RKO (cell line): ENCODE measurements around the gene SERPINI2.
A peak's percentile ranks its signal among the peaks of the same experiment; 100 is the strongest.
"Not testable (repeated sequence)": the region's sequence is repeated elsewhere in the genome, so short reads cannot be mapped to it uniquely, and the experiment has no call there.

Experiments
- DNase-seq: peaks from one replicate; pipeline ENCODE4 v3.0.0-alpha.2; 2016; ENCODE audit warnings: low spot score

Gene SERPINI2

DNA sequence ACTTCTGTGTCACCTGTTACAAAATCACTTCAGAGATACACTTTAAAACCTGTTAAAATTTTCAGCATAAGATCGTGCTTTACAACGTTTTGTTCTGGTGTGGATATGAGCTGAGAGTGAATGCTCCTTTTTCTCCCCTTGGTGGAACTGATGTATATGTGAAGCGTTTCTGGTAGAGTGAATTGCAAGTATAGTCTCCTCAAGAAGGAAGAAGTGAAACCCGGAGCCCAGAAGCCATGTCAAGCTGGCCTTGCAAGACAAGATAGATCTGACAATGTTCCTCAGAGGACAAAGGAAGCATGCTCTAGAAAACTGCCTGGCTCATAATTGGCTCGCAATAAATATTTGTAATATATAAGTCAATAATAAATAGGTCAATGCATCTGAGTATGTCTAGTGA lies 23.6 kb downstream of the SERPINI2 start:
- no peak for DNase-seq

DNA sequence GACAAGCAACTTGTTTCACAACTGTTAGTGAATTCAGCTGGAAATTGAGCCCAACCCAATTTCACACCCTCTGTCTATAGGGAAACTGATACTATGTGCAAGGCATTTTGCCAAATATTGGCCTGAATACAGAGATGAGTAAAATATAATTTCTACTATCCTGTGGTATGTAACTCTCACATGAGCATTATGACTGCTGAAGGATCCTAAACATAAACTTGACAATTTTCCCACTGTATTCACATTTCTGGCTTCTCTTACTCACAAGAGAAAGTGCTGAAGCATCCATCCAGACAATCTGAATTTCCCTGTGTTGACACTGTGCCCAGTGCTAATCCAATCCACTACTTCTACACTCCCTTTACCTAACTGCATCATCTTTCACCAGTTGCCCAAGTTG lies 28.4 kb downstream of the SERPINI2 start:
- DNase-seq: no peak

DNA sequence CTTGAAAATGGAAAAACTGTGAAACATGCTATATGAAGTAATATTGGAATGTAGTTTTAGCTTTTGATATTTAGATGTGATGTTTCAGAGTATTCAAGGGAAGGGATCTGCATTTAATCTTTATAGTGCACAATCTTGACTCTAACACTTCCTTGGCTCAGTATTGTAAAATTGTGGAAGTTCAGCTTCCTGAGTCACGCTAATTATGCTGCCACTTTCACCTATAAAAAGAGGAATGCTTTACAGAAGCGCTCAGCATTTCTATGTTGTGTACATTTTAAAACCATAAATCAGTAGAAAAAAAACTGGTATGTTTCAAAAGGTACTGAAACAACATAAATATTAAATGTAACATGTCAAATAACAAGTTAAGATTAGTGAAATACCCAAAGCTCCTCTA lies 32.6 kb downstream of the SERPINI2 start:
- DNase-seq: no peak

DNA sequence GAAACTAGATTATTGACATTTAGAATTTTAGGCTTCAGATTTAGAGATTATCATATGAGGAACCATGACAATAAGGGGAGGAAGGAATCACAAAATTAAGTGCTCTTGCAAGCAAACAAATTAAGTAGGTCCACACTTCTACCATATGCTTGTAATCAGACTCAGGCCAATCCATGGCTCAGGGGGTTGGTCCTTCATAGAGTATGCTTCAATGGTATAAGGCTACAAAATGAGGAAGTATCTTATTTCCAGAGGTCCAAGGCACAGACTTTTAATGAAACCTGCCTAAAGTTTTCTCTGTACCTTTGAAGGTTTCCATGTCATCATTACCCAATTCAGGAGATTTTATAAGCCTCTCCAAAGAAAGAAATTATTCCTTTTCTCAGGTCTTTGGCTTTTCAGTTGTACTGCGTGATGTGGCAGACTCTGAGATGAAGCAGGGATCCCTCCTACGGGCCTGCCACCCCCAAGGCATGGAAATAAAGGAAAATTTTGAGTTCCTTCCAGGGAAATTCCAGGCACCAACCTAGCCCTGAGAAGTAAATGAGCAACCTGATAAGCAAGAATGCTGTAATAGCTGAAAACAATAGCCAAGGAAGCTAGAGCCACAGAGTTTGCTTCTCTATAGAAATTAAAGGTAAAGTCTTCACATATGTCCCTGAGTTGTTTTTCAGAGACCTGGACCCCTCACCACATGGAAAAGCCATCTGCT lies 36.3 kb downstream of the SERPINI2 start:
- DNase-seq: no peak

DNA sequence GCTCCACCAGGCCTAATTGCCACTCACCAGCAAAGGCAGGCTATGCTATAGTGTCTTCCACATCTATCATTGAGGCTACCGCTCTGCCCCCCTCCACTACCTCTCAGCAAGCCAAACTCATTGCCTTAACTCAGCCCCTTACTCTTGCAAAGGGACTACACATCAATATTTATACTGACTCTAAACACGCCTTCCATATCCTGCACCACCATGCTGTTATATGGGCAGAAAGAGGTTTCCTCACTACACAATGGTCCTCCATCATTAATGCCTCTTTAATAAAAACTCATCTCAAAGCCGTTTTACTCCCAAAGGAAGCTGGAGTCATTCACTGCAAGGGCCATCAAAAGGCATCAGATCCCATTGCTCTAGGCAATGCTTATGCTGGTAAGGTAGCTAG lies 46.9 kb downstream of the SERPINI2 start:
- DNase-seq: not testable (repeated sequence)

DNA sequence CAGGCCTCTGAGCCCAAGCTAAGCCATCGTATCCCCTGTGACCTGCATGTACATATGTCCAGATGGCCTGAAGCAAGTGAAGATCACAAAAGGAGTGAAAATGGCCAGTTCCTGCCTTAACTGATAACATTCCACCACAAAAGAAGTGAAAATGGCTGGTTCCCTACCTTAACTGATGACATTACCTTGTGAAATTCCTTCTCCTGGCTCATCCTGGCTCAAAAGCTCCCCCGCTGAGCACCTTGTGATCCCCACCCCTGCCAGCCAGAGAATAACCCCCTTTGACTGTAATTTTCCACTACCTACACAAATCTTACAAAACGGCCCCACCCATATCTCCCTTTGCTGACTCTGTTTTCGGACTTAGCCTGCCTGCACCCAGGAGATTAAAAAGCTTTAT lies 51.4 kb downstream of the SERPINI2 start:
- not testable (repeated sequence) for DNase-seq

DNA sequence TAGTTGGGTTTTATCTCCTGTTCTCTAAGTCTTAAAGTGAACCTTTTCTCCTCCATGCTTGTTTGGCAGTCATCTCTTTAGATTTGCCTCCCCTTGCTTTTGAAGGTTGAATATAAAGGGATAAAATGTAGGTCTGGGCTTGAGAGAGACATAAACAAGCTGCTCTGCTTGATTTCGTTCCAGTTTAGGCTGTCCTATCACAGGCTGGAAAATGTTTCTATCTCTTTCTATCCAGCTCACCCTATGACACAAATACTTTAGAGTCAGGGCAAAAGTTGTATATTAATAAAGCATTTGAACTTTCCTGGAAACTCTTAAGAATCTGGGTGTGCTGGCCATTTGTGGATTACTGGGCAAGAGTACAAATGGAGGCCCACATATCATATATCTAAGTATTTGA lies 64.2 kb downstream of the SERPINI2 start:
- no peak for DNase-seq

DNA sequence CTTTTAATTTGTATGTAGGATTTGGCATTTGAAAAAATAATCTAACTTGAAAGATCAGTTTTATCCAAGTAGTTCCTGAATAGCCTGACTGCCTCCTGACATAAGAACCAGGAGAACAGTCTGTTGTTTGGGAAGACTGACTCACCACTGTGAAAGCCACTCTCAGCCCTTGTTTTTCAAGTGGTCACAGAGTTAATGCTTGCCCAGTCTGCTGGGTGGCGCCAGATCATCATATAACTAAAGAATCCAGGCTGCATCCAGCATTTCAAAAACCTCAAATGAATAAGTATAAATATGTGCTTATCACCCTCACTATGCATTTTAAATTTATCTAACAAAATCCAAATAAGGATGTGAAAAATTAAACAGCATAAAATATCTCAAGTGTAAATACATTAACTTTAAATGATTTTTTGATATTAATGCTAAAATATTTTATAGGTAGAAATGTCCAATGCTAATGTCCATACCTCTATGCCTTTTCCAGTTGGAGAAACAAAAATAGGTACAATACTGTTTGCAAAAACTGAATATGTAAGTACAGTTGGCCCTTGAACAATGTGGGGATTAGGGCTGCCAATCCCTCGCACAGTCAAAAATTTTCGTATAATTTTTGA lies 66.9 kb downstream of the SERPINI2 start:
- DNase-seq: peak; percentile 89

DNA sequence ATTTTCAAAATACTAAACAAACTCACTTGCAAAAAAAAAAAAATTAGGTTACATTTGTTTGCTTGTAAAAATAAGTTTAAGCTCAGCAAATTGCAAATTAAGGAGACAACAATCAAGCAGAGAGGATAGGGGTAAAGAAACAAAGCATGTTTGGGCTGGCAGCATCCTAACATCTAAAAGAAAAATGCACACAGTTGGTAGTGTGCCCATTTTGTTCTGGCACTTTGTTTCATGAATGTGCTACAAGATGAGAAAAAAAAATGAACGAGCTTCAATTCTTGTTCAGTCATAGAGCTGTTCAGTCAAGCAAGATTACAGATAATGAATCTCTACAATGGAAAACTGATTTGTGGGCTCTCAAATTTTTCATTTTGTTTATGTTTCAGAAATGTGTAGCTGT lies 76.0 kb downstream of the SERPINI2 start:
- DNase-seq: no peak

DNA sequence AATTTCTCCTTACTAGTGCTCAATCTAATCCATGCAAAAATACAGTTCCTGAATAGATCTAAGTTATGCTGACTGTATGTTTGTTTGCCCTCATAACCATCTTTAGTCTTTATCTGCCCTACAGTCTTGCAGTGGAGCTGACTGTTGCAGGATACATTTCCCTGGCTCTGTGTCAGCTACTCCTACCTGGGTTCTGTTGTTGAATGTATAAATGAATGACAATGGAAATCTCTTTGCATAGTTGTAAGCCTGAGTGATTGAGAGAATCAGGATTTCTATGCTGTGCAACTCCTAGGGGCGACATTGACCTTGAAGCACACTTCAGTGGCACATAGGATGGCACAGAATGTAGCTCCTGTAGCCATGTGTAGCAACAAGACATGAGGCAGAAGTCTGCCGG lies 77.8 kb downstream of the SERPINI2 start:
- DNase-seq: no peak

DNA sequence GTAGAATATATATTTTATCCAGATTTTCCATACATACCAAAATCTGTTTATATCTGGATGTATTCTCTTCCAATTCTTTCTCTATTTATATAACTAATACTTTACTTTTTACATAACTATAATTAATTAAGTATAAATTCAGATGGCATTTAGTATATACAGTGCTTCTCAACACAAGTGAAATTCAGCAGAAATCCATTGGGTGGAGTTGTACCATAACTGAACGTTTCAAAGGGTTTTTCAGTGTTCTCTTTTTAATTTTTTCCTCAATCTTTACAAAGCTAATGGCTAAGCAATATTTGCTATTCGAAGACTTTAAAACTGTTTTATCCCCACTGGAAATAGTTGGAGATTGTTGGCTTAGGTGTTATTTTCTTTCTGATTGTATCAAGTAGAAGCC lies 79.8 kb downstream of the SERPINI2 start:
- DNase-seq: peak; percentile 33
